Measurements from ENCODE around the gene WFIKKN2. TPM values are rescaled to one million over a fixed set of nuclear protein-coding genes. Genes with fewer than 3 reads are reported as not detected.

Gene WFIKKN2, protein sequence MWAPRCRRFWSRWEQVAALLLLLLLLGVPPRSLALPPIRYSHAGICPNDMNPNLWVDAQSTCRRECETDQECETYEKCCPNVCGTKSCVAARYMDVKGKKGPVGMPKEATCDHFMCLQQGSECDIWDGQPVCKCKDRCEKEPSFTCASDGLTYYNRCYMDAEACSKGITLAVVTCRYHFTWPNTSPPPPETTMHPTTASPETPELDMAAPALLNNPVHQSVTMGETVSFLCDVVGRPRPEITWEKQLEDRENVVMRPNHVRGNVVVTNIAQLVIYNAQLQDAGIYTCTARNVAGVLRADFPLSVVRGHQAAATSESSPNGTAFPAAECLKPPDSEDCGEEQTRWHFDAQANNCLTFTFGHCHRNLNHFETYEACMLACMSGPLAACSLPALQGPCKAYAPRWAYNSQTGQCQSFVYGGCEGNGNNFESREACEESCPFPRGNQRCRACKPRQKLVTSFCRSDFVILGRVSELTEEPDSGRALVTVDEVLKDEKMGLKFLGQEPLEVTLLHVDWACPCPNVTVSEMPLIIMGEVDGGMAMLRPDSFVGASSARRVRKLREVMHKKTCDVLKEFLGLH
- total RNA-seq = not detected in 2 replicates

DNA sequence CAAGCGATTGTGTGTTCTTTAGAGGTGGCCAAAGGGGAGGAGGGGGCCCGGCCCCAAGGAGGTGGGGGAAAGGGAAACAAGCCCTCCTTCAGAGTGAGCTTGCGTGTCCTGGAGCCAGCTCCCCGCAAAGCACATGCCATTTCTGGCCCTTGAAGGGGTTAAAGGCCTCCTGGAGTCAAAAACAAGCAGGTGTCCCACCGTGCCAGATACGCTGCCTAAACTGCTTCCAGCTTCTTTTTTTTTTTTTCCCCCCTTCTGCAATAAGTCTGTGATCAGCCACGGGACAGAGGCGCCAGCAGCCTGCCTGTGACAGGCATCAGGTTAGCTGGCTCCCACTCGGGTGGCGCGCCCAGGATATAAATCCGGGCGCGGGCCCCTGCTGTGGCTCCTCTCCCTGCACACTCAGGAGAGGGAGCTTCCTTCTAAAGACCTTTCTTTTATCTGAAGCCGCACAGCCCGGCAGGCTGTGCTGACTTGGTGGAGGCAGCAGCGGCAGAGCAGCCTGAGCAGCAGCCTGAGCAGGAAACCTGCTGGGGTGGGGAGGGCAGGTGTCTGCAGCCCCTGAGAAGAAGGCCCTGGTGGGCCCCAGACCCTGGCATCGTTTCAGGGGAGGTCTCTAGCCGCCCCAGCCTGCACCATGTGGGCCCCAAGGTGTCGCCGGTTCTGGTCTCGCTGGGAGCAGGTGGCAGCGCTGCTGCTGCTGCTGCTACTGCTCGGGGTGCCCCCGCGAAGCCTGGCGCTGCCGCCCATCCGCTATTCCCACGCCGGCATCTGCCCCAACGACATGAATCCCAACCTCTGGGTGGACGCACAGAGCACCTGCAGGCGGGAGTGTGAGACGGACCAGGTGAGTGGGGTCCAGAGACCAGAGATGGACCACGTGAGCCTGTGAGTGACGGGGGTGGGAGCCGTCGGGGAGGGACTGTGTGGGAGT, at the start of gene WFIKKN2:
WFIKKN2 (plus strand) TSS at position 286 of the 934 bp plus-strand sequence; CDS start at position 638, 352 bp downstream.

DNA sequence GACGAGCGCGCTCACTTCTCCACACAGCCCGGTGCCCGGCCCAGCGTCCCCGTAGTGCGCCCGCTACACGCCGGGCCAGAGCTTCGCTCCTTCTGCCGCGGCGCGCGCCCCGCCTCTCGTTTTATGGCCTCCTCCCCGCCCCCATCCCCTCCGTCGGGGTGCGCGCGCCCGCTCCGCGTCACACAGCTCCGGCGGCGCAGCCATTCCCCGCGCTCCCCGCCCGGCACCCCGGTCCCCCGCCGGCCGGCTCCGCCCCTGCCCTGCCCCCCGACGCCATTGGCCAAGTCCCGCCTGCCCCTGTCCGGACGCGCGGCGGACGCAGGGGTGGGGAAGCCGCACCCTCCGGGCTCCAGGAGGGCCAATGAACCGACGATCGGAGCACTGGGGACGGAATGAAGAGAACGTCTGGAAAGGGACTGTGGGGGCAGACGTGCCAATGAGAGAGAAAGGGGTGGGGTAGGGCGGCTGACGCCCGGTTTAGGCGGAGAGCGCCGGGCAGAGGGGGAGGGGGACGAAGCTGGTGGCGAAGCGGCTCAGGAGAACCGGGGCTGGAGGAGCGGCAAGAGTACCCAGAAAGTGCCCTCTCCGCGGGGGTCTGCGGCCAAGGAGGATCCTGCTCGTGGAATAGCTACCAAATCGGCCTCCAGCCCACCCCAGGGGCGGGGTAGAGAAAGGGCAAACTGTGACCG, 31.0 kb downstream of the WFIKKN2 start, which contains the start of gene TOB1:
TOB1 (minus strand) TSS at position 94 of the 689 bp plus-strand sequence. CDS start 2,337 bp downstream, outside the sequence.

Other genes with a start within 250 kb of the WFIKKN2 start
- gene ABCC3, start 200.7 kb upstream of the WFIKKN2 start, total RNA-seq = 16.6 and 26.1 TPM in 2 replicates
- gene ANKRD40, start 127.7 kb upstream of the WFIKKN2 start, total RNA-seq = 19.6 and 23.8 TPM in 2 replicates
- gene LUC7L3, start 116.0 kb upstream of the WFIKKN2 start, total RNA-seq = 14.7 and 25.1 TPM in 2 replicates
- not detected in 2 replicates for gene ANKRD40CL, start 68.1 kb upstream of the WFIKKN2 start, total RNA-seq
- gene TOB1, start 30.8 kb downstream of the WFIKKN2 start, total RNA-seq = 2.9 and 6.5 TPM in 2 replicates

Data from cardiac atrium fibroblast (primary cell).